ENCODE results near the gene SLC4A1.

SLC4A1 gene

GRCh38 chr17:44308320-44308818, 40.4 kb upstream of the SLC4A1 start, which contains the start of gene RUNDC3A:
Gene RUNDC3A (plus strand): TSS chr17:44308601. CDS start chr17:44308833, 232 bp downstream.
- H3K4me1 ChIP-seq (ENCODE audit: low read length): no peaks in the 10 kb centered on the region
- no peak within 1 kb of the TSS for H3K9ac ChIP-seq (ENCODE audit: low read length)
- no peak within 1 kb of the TSS for H3K27ac ChIP-seq (ENCODE audit: low read length)
- no peaks in the 10 kb centered on the region for H3F3A ChIP-seq (ENCODE audit: insufficient read depth, low read length)
- H3K4me3 ChIP-seq (ENCODE audit: low read length): peak within 1 kb of the TSS; percentile 60
- H3K9me3 ChIP-seq (replicated peaks; ENCODE audit: insufficient read depth, low read length): no peaks in the 10 kb centered on the region
- no peaks in the 10 kb centered on the region for H4K20me1 ChIP-seq (ENCODE audit: insufficient read depth, low read length)
- no peak for TF ChIP-seq EZH2 (optimal IDR thresholded peaks at IDR 0.05; ENCODE audit: low read depth, low read length)
- TF ChIP-seq EZH2phosphoT487 (IDR thresholded peaks at IDR 0.05; ENCODE audit: low read length): no peak
- TF ChIP-seq CTCF (IDR thresholded peaks at IDR 0.05; ENCODE audit: low read length): no peak
- no peaks in the 10 kb centered on the region for H3K36me3 ChIP-seq (replicated peaks; ENCODE audit: insufficient read depth, low read length)
- H3K4me2 ChIP-seq (ENCODE audit: low read depth, low read length): peak within 1 kb of the TSS; percentile 82
- H3K27me3 ChIP-seq (replicated peaks; ENCODE audit: insufficient read depth, low read length): peaks cover 45% of the 10 kb centered on the region
- no peaks in the 10 kb centered on the region for H3K79me2 ChIP-seq (ENCODE audit: low read length)
- DNase-seq: peak; percentile 83
- H2AFZ ChIP-seq (ENCODE audit: low read length): no peak within 1 kb of the TSS
- no peaks in the 10 kb centered on the region for H3K9me2 ChIP-seq (replicated peaks; ENCODE audit: insufficient read depth, low read length)

- no peaks in the 10 kb centered on the region for H4K20me1 ChIP-seq (ENCODE audit: insufficient read depth, low read length)
- no peaks in the 10 kb centered on the region for H3F3A ChIP-seq (ENCODE audit: insufficient read depth, low read length)
- H3K9me2 ChIP-seq (replicated peaks; ENCODE audit: insufficient read depth, low read length): no peaks in the 10 kb centered on the region
- H3K27ac ChIP-seq (ENCODE audit: low read length): no peak overlapping the region
- H3K27me3 ChIP-seq (replicated peaks; ENCODE audit: insufficient read depth, low read length): peaks cover 45% of the 10 kb centered on the region
- no peak overlapping the region; the same call in 1 of the 2 replicates for H3K4me3 ChIP-seq (ENCODE audit: low read length)
- H3K79me2 ChIP-seq (ENCODE audit: low read length): no peaks in the 10 kb centered on the region
- H3K9ac ChIP-seq (ENCODE audit: low read length): no peak overlapping the region
- no peaks in the 10 kb centered on the region for H3K4me1 ChIP-seq (ENCODE audit: low read length)
- H2AFZ ChIP-seq (ENCODE audit: low read length): no peak overlapping the region
- DNase-seq: no peak
- no peak for TF ChIP-seq CTCF (IDR thresholded peaks at IDR 0.05; ENCODE audit: low read length)
- TF ChIP-seq EZH2 (optimal IDR thresholded peaks at IDR 0.05; ENCODE audit: low read depth, low read length): no peak
- no peaks in the 10 kb centered on the region for H3K36me3 ChIP-seq (replicated peaks; ENCODE audit: insufficient read depth, low read length)
- H3K4me2 ChIP-seq (ENCODE audit: low read depth, low read length): peak overlapping the region; percentile 66; the same call in 1 of the 2 replicates
- no peaks in the 10 kb centered on the region for H3K9me3 ChIP-seq (replicated peaks; ENCODE audit: insufficient read depth, low read length)
Observed at GRCh38 chr17:44307387-44308186, 39.7 kb upstream of the SLC4A1 start.

DNA sequence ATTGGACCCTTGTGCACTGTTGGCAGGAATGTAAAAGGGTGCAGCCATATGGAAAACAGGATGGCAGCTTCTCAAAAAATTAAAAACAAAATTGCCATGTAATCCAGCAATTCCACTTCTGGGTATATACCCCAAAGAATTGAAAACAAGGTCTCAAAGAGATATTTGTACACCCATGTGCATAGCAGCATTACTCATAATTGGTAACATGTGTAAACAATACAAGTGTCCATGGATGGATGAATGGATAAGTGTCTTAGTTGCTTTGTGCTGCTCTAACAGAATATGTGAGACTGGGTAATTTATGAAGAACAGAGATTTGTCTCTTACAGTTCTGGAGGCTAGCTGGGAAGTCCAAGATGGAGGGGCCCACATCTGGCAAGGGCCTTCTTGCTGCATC, 36.7 kb upstream of the SLC4A1 start:
- H3K36me3 ChIP-seq (replicated peaks; ENCODE audit: insufficient read depth, low read length): no peaks in the 10 kb centered on the region
- H3K4me2 ChIP-seq (ENCODE audit: low read depth, low read length): no peak overlapping the region
- H2AFZ ChIP-seq (ENCODE audit: low read length): no peak overlapping the region
- no peaks in the 10 kb centered on the region for H3K9me3 ChIP-seq (replicated peaks; ENCODE audit: insufficient read depth, low read length)
- peaks cover 24% of the 10 kb centered on the region for H3K27me3 ChIP-seq (replicated peaks; ENCODE audit: insufficient read depth, low read length)
- no peaks in the 10 kb centered on the region for H3K4me1 ChIP-seq (ENCODE audit: low read length)
- DNase-seq: no peak
- TF ChIP-seq CTCF (IDR thresholded peaks at IDR 0.05; ENCODE audit: low read length) (no peak), EZH2 (optimal IDR thresholded peaks at IDR 0.05; ENCODE audit: low read depth, low read length) (no peak), EZH2phosphoT487 (IDR thresholded peaks at IDR 0.05; ENCODE audit: low read length) (no peak)
- H3K9ac ChIP-seq (ENCODE audit: low read length): no peak overlapping the region
- H4K20me1 ChIP-seq (ENCODE audit: insufficient read depth, low read length): no peaks in the 10 kb centered on the region
- no peaks in the 10 kb centered on the region for H3K79me2 ChIP-seq (ENCODE audit: low read length)
- H3K4me3 ChIP-seq (ENCODE audit: low read length): no peak overlapping the region
- H3K9me2 ChIP-seq (replicated peaks; ENCODE audit: insufficient read depth, low read length): no peaks in the 10 kb centered on the region
- no peak overlapping the region for H3K27ac ChIP-seq (ENCODE audit: low read length)
- H3F3A ChIP-seq (ENCODE audit: insufficient read depth, low read length): no peaks in the 10 kb centered on the region

All from MM.1S (cell line).